ENCODE results near the gene E2F8.

Gene E2F8

GRCh38 chr11:19252394-19253152 is 11.8 kb upstream of the E2F8 start:
- DNase-seq (ENCODE audit: low spot score), result no peak
- FAIRE-seq, result no peak

- no peak for FAIRE-seq
- DNase-seq (ENCODE audit: low spot score), result no peak
Observed at GRCh38 chr11:19251577-19251976, 10.8 kb upstream of the E2F8 start.

GRCh38 chr11:19246816-19247215 is 6.1 kb upstream of the E2F8 start:
- DNase-seq (ENCODE audit: low spot score) (no peak), FAIRE-seq (no peak)

- FAIRE-seq, result no peak
- no peak for DNase-seq (ENCODE audit: low spot score)
Observed at GRCh38 chr11:19245351-19245750, 4.6 kb upstream of the E2F8 start.

GRCh38 chr11:19244621-19245020 is 3.9 kb upstream of the E2F8 start:
- DNase-seq (ENCODE audit: low spot score), result peak; percentile 43
- no peak for FAIRE-seq

GRCh38 chr11:19244084-19244483 is 3.3 kb upstream of the E2F8 start:
- no peak for FAIRE-seq
- no peak for DNase-seq (ENCODE audit: low spot score)

GRCh38 chr11:19243613-19244012 is 2.9 kb upstream of the E2F8 start:
- no peak for FAIRE-seq
- no peak for DNase-seq (ENCODE audit: low spot score)

- FAIRE-seq (no peak), DNase-seq (ENCODE audit: low spot score) (no peak)
Observed at GRCh38 chr11:19243143-19243542, 2.4 kb upstream of the E2F8 start.

- DNase-seq (ENCODE audit: low spot score) (no peak), FAIRE-seq (no peak)
Observed at GRCh38 chr11:19242179-19242932, 1.6 kb upstream of the E2F8 start.

GRCh38 chr11:19241260-19242178 is 774 bp upstream of the E2F8 start:
- no peak for FAIRE-seq
- no peak for DNase-seq (ENCODE audit: low spot score)

- DNase-seq (ENCODE audit: low spot score), result no peak
- no peak for FAIRE-seq
Observed at GRCh38 chr11:19239039-19239438, 1.7 kb downstream of the E2F8 start.

GRCh38 chr11:19237813-19238212 is 2.9 kb downstream of the E2F8 start:
- DNase-seq (ENCODE audit: low spot score) (no peak), FAIRE-seq (no peak)

- DNase-seq (ENCODE audit: low spot score) (no peak), FAIRE-seq (no peak)
Observed at GRCh38 chr11:19237381-19237780, 3.4 kb downstream of the E2F8 start.

GRCh38 chr11:19234231-19234817 is 6.4 kb downstream of the E2F8 start:
- FAIRE-seq, result no peak
- no peak for DNase-seq (ENCODE audit: low spot score)

- DNase-seq (ENCODE audit: low spot score) (peak; percentile 72), FAIRE-seq (peak; percentile 89)
Observed at GRCh38 chr11:19232910-19233503, 7.7 kb downstream of the E2F8 start.

GRCh38 chr11:19229671-19230070 is 11.1 kb downstream of the E2F8 start:
- no peak for DNase-seq (ENCODE audit: low spot score)
- no peak for FAIRE-seq

GRCh38 chr11:19228968-19229367 is 11.8 kb downstream of the E2F8 start:
- no peak for FAIRE-seq

GRCh38 chr11:19226378-19227195 is 14.2 kb downstream of the E2F8 start:
- no peak for FAIRE-seq

More at GRCh38 chr11:19228968-19229367, 11.8 kb downstream of the E2F8 start:
- no peak for DNase-seq (ENCODE audit: low spot score)

GRCh38 chr11:19225581-19225980 is 15.2 kb downstream of the E2F8 start:
- DNase-seq (ENCODE audit: low spot score), result no peak
- FAIRE-seq, result no peak

More at GRCh38 chr11:19226378-19227195, 14.2 kb downstream of the E2F8 start:
- no peak for DNase-seq (ENCODE audit: low spot score)

GRCh38 chr11:19225123-19225522 is 15.6 kb downstream of the E2F8 start:
- no peak for DNase-seq (ENCODE audit: low spot score)
- FAIRE-seq, result no peak

Data from RCC 7860 (cell line).